Effector CD8-positive, alpha-beta T cell (primary cell): Measurements from ENCODE around the gene KCNN2.

Experiments used
- DNase-seq: peaks from one replicate; lab custom pipeline; 2025; lab: John Stamatoyannopoulos, UW

Gene KCNN2

GRCh38 chr5:114362977-114363761 lies 1.3 kb downstream of the KCNN2 start:
- no peak for DNase-seq

- no peak for DNase-seq
Observed at GRCh38 chr5:114363837-114364236, 2.0 kb downstream of the KCNN2 start.

- DNase-seq = no peak
Observed at GRCh38 chr5:114367029-114367428, 5.2 kb downstream of the KCNN2 start.

GRCh38 chr5:114369680-114370417 lies 8.0 kb downstream of the KCNN2 start:
- no peak for DNase-seq

GRCh38 chr5:114377050-114377844 lies 15.4 kb downstream of the KCNN2 start:
- DNase-seq = no peak

- DNase-seq = no peak
Observed at GRCh38 chr5:114377946-114378345, 16.1 kb downstream of the KCNN2 start.

- no peak for DNase-seq
Observed at GRCh38 chr5:114380721-114381120, 18.9 kb downstream of the KCNN2 start.

GRCh38 chr5:114387433-114387832 lies 25.6 kb downstream of the KCNN2 start:
- DNase-seq = no peak

GRCh38 chr5:114390431-114390830 lies 28.6 kb downstream of the KCNN2 start:
- DNase-seq = no peak

GRCh38 chr5:114391321-114391720 lies 29.5 kb downstream of the KCNN2 start:
- DNase-seq = no peak

GRCh38 chr5:114393159-114393558 lies 31.3 kb downstream of the KCNN2 start:
- DNase-seq = no peak

- DNase-seq = no peak
Observed at GRCh38 chr5:114402206-114402605, 40.3 kb downstream of the KCNN2 start.

- no peak for DNase-seq
Observed at GRCh38 chr5:114407783-114408182, 45.9 kb downstream of the KCNN2 start.

GRCh38 chr5:114408847-114409246 lies 47.0 kb downstream of the KCNN2 start:
- no peak for DNase-seq

- DNase-seq = no peak
Observed at GRCh38 chr5:114411380-114411931, 49.6 kb downstream of the KCNN2 start.

- no peak for DNase-seq
Observed at GRCh38 chr5:114412510-114413171, 50.8 kb downstream of the KCNN2 start.

- no peak for DNase-seq
Observed at GRCh38 chr5:114415760-114416159, 53.9 kb downstream of the KCNN2 start.

- no peak for DNase-seq
Observed at GRCh38 chr5:114416254-114416653, 54.4 kb downstream of the KCNN2 start.

GRCh38 chr5:114417519-114417918 lies 55.6 kb downstream of the KCNN2 start:
- DNase-seq = no peak

GRCh38 chr5:114418176-114419066 lies 56.6 kb downstream of the KCNN2 start:
- DNase-seq = no peak

GRCh38 chr5:114419067-114419388 lies 57.2 kb downstream of the KCNN2 start:
- DNase-seq = no peak
